Stimulated activated CD8-positive, alpha-beta memory T cell treated with anti-CD3 and anti-CD28 coated beads, Interleukin-7, amount 100 ng/mL, for 1 hour (primary cell): Measurements from ENCODE around the gene KAT6B.

Experiments used
- DNase-seq, 2 donors: peaks; one replicate each; pipeline ENCODE4 v3.0.0-alpha.2; 2020; ENCODE audit warnings: low read depth in 2 of 2

Gene KAT6B

GRCh38 chr10:74953214-74953613, 126.8 kb downstream of the KAT6B start:
- no peak for DNase-seq

DNA sequence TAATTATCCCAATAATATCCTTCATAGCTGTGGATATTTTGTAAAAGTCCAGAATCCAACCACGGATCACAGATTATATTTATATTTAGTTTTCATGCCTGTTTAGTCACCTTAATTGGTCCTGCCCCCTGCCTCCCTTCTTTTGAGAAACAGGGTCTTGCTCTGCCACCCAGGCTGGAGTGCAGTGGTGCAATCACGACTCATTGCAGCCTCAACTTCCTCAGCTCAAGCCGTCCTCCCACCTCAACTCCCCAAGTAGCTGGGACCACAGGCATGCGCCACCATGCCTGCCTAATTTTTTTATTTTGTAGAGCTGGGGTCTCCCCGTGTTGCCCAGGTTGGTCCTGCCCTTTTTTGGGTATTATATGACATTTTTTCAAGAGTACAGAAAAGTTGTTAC, 129.4 kb downstream of the KAT6B start:
- DNase-seq, result no peak

GRCh38 chr10:74956555-74957111, 130.2 kb downstream of the KAT6B start:
- DNase-seq, result no peak

DNA sequence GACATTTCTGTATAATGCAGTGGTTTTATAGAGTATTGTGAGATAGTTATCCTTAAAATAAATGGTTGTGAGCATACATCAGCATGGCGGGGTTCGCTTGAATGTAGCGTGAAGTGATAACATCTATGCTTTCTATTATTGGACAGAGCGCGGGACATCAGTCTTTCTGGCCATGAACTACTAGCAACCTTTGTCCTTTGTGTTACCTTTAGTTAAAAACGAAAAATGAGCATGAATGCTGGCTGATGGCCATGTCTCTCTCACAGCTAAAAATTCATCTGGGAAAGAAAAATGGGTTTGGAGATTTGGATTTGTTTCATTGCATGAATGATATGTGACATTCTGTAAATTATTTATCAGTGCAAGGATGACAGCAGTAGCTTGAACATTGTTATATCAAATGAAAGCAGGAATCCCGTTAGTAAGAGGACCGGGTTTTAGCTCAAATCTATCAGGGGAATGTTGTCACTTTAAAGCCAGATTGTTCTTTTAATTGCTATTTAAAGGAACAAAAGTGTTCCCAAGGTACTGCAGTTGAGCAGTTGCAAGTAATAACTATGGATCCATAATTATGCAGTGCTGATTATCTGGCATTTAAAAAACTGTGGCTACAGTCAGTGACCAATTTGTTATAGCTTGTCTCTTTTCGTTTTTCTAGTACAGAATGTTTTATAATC, 131.0 kb downstream of the KAT6B start:
- no peak for DNase-seq

DNA sequence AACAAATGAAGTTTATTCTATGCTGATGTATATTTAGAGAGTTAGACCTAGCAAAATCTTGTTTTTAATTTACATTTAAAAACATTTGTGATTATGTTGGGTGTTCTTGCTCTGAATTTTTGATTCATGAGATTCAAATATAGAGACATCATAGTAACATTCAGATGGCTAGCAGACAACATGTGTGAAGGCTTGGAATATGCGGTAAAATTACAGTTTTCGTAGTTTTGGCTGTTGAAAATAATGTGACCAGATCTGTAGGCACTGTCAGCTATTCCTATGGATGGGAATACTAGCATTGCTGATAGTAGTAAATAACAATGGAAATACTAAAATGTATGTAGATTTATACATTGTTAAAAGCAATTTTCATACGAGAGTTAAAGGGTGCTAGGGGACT, 131.9 kb downstream of the KAT6B start:
- no peak for DNase-seq

DNA sequence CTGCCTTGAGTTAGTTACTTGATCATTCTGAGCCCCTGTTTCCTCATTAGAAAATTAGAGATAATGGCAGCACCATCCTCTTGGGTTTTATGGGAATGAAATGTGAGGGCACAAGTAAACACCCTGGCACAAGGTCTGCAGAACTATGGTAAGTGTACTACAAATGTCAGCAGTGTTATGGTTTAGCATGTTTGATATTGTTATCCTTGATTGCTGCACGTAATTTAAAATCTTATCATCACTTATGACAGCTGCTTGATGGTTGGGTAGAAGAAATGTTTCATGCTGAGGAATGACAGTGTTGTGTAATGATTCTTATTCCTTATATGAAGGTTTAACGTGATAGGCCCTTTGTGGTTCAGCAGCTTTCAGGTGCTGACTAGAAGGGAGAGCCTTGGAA, 134.3 kb downstream of the KAT6B start:
- DNase-seq, result no peak

DNA sequence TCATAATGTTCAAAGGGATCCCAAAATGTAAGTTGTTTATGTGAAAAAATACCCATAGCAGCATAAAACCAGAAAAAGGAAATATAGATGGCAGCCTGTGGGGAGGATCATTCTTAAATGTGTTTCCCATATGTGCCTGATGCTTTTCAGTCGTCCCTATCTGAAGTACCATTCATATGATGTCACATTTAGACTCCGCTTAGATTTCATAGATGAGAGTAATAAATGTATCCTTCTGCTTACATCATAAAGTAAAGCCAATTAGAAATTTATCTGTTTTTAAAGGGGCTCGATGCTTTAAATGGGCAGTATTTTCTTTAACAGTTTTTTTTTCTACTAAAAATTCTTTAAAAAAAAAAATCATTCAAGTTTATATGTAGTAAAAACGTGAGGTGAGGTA, 136.1 kb downstream of the KAT6B start:
- no peak for DNase-seq

GRCh38 chr10:74963549-74963948, 137.1 kb downstream of the KAT6B start:
- no peak for DNase-seq

- DNase-seq, result no peak
Measured at GRCh38 chr10:74967911-74968666, 141.7 kb downstream of the KAT6B start.

DNA sequence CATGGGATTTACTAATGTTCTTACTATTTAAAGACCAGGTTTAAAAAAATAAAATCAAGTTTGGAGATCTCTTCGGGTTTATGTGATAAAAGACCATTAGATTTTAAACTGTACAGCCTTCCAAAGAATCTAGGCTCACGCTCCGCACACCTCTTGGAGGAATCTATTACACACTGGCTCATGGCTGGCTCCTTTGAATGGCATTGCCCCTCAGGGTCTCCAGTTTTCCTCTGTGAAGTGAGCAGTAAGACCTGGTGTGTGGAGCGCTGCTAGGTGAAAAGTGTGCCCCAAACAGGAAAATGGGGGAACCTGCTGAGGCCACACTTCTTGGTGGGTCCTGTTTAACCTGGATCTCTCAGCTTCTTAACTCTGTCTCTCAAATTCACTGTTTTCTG, 142.3 kb downstream of the KAT6B start:
- no peak for DNase-seq

GRCh38 chr10:74969093-74969492, 142.7 kb downstream of the KAT6B start:
- no peak for DNase-seq

GRCh38 chr10:74969530-74969929, 143.1 kb downstream of the KAT6B start:
- no peak for DNase-seq

DNA sequence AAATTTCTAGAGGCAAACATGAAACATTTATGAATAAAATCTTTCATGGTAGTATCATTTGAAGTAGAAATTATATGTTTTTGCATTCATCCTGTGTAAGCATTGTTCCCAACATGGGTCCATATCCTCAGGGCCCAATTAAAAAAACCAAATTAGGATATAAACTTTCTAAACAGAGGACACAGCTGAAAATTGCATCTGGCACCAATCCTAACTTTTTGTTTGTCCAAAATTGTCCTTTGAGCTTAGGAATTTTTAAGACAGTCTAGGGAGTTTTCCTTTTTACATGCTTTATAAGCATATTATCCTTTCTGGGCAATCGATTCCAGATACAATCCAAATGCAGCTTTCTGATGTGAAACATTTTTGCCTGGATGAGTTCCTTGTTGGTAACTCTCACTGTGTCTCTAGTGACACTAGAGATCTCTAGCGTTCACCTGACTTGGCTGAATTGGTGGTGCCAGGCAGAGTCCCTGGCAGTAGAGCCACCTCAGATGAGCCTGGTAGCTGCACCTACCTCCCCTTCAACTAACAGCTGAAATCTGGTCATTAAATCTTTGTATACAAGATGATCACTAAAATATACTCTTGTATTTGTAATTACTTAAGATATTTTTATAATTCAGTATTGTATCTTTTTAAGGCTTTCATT, 147.5 kb downstream of the KAT6B start:
- DNase-seq, result no peak

DNA sequence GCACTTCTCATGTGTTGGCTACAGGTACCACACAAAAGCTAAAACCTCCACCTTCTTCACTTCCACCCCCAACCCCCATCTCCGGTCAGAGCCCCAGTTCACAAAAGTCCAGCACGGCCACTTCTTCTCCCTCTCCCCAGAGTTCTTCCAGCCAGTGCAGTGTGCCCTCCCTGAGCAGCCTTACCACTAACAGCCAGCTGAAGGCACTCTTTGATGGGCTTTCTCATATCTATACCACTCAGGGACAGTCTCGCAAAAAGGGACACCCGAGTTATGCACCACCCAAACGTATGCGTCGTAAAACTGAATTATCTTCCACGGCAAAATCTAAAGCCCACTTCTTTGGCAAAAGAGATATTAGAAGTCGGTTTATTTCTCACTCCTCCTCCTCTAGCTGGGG, 149.4 kb downstream of the KAT6B start:
- DNase-seq, result no peak

DNA sequence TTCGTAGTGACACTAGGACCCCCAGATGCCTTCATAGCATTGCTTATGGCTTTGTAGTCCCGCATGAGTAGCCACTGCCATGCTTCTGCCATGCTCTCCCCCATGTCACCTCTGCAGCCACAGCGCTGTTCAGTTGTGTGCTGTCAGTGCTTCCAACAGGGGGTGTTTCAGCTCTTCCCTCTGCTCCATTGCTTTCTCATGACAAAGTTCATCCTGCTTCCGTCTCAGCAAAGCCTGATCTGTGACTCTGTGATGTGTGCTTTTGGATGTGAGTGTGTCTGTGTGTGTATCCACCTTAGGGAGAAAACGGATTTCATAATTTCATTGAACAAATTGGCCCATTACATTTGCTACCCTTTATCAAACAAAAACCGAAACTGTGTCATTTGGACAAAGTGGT, 150.2 kb downstream of the KAT6B start:
- no peak for DNase-seq

DNA sequence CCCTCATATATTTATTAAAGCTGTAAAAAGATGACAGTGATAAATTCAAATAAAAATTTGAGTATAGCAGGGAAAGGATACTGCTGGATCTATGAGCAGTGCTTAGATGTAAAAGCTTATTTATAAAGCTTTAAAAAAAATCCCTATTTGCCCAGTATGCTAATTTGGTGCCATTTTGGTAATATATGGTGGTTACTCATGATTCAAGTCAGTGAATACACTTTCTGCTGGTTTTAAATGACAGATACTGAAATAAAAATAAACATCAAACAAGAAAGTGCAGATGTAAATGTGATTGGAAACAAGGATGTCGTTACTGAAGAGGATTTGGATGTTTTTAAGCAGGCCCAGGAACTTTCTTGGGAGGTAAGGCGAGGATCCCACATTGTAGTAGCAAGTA, 150.7 kb downstream of the KAT6B start:
- no peak for DNase-seq

GRCh38 chr10:74977913-74978847, 151.8 kb downstream of the KAT6B start:
- DNase-seq, result peak in 1 of 2 donors; percentile 11

- DNase-seq, result no peak
Measured at GRCh38 chr10:74981831-74982633, 155.6 kb downstream of the KAT6B start.

DNA sequence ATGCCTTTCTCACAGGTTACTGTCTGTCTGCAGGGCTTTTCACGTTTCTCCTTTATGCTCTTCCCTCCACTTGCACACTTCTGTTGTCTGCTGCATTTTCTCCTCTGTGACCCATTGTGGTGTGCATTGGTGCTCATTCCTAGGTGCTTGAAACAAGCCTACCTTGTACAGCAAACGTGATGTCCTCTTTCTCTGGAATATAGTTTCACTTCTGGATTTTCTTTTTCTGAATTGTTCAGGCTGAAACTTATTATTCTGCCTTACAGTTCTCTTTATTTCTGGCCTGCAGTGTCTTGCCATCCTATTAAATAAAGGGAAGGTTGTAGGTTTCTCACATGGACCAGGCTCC, 156.2 kb downstream of the KAT6B start:
- DNase-seq, result no peak

- DNase-seq, result no peak
Measured at GRCh38 chr10:74983383-74983782, 157.0 kb downstream of the KAT6B start.
